GM12878 (cell line): ENCODE results near the gene EFCAB9. TPM values are rescaled to one million over a fixed set of nuclear protein-coding genes. Genes with fewer than 3 reads are reported as not detected.
A peak's percentile ranks its signal among the peaks of the same experiment; 100 is the strongest.

Source experiments
- ATF7 ChIP-seq: fragments of 450-650 bp; IDR thresholded peaks from 2 replicates; pipeline ENCODE4 v1.6.1; 2016; ENCODE audit warnings: low read depth, mild to moderate bottlenecking
- BHLHE40 ChIP-seq, 2 experiments: fragments of 450-650 bp in 1 of 2; IDR thresholded peaks; 2 replicates each; pipeline ENCODE4 v1.6.1; 2011 to 2017; ENCODE audit warnings: low read depth in 2 of 2, borderline replicate concordance in 1 of 2, improper control_type of control experiment in 1 of 2, low read length in 1 of 2, mild to moderate bottlenecking in 1 of 2
- CHD2 ChIP-seq: IDR thresholded peaks from 2 replicates; pipeline ENCODE4 v1.6.1; 2011; ENCODE audit warnings: low read depth, low read length, improper control_type of control experiment, borderline replicate concordance
- EED ChIP-seq: sonication (generic); IDR thresholded peaks from 2 replicates; pipeline ENCODE4 v1.6.1; 2016; ENCODE audit warnings: antibody characterized with exemption, low read depth
- GABPA ChIP-seq: IDR thresholded peaks from 2 replicates; pipeline ENCODE4 v1.6.1; 2014; ENCODE audit warnings: antibody characterized with exemption, low read depth, mild to moderate bottlenecking, inconsistent platforms
- HDGF ChIP-seq: fragments of 450-650 bp; IDR thresholded peaks from 2 replicates; pipeline ENCODE4 v1.6.1; 2016; ENCODE audit warnings: antibody characterized with exemption
- POLR2AphosphoS5 ChIP-seq: IDR thresholded peaks from 2 replicates; pipeline ENCODE4 v1.6.1; 2011; ENCODE audit warnings: mild to moderate bottlenecking, low read length, inconsistent platforms
- RELA ChIP-seq: fragments of 450-650 bp; IDR thresholded peaks from 2 replicates; pipeline ENCODE4 v1.8.0; 2014; ENCODE audit warnings: borderline replicate concordance; ENCODE audit not compliant: partially characterized antibody
- SMAD1 ChIP-seq: fragments of 450-650 bp; IDR thresholded peaks from 2 replicates; pipeline ENCODE4 v1.6.1; 2018; ENCODE audit warnings: mild to moderate bottlenecking, low read depth; ENCODE audit not compliant: partially characterized antibody
- SP1 ChIP-seq: IDR thresholded peaks from one replicate; pipeline ENCODE4 v1.6.1; 2011; ENCODE audit warnings: low read depth, low read length
- TBL1XR1 ChIP-seq: IDR thresholded peaks from 2 replicates; pipeline ENCODE4 v1.6.1; 2012; ENCODE audit warnings: low read depth, low read length, improper control_type of control experiment
- ZSCAN29 ChIP-seq: fragments of 450-650 bp; IDR thresholded peaks from 2 replicates; pipeline ENCODE4 v1.6.1; 2017; ENCODE audit warnings: mild to moderate bottlenecking, moderate library complexity
- polyA plus RNA-seq, 11 experiments: library from polyadenylated mRNA; depleted of rRNA in 4 of 11; unstranded in 6 of 11; stranded (reverse) in 5 of 11; fragments of >200 nt; fragmentation: Nextera tagmentation in 4 of 11; fragmentation: Illumina TruSeq in 1 of 11; extraction: Ambion mirVana in 4 of 11; extraction: Trizol in 1 of 11; gene quantifications; 1 replicate in 1 of 11; 2 replicates in 10 of 11; pipeline versions ENCODE4 v1.2.1 to v1.2.3, GENCODE V29; 2011 to 2016; ENCODE audit warnings: inconsistent platforms in 2 of 11, missing spikeins in 2 of 11, low read depth in 1 of 11
- total RNA-seq, 4 experiments: library from RNA; depleted of rRNA in 3 of 4; stranded (reverse); fragments of >200 nt in 3 of 4; fragmentation: Illumina TruSeq in 1 of 4; extraction: Trizol in 1 of 4; gene quantifications; 2 replicates each; pipeline versions ENCODE4 v1.2.1 to v1.2.3, GENCODE V29; 2013 to 2021
- TF ChIP-seq, protein P1 (sequence below): fragments of 150-350 bp; IDR thresholded peaks from 2 replicates; pipeline ENCODE4 v1.6.1; 2014; ENCODE audit warnings: mild to moderate bottlenecking, low read depth, low read length
- TF ChIP-seq, protein P2 (sequence below): fragments of 450-650 bp; IDR thresholded peaks from 2 replicates; pipeline ENCODE4 v1.6.1; 2017; ENCODE audit warnings: borderline replicate concordance
- TF ChIP-seq, protein P3 (sequence below): fragments of 450-650 bp; conservative IDR thresholded peaks from 2 replicates; pipeline ENCODE4 v1.6.1; 2017; ENCODE audit warnings: mild to moderate bottlenecking, moderate library complexity
- TF ChIP-seq, protein P4 (sequence below): fragments of 450-650 bp; IDR thresholded peaks from 2 replicates; pipeline ENCODE4 v1.6.1; 2016; ENCODE audit warnings: mild to moderate bottlenecking
- TF ChIP-seq, protein P5 (sequence below): IDR thresholded peaks from 2 replicates; pipeline ENCODE4 v1.6.1; 2011; ENCODE audit warnings: mild to moderate bottlenecking, low read depth, low read length, moderate library complexity; ENCODE audit not compliant: insufficient replicate concordance
- TF ChIP-seq, protein P6 (sequence below): IDR thresholded peaks from 2 replicates; pipeline ENCODE4 v1.6.1; 2012; ENCODE audit warnings: low read depth, low read length, improper control_type of control experiment

The EFCAB9 gene
- total and polyA plus RNA-seq, 10 of the 15 experiments (the other 5 are each of a cell fraction or from before 2014, with no cell fraction given): 0.73 TPM; not detected in 9

DNA sequence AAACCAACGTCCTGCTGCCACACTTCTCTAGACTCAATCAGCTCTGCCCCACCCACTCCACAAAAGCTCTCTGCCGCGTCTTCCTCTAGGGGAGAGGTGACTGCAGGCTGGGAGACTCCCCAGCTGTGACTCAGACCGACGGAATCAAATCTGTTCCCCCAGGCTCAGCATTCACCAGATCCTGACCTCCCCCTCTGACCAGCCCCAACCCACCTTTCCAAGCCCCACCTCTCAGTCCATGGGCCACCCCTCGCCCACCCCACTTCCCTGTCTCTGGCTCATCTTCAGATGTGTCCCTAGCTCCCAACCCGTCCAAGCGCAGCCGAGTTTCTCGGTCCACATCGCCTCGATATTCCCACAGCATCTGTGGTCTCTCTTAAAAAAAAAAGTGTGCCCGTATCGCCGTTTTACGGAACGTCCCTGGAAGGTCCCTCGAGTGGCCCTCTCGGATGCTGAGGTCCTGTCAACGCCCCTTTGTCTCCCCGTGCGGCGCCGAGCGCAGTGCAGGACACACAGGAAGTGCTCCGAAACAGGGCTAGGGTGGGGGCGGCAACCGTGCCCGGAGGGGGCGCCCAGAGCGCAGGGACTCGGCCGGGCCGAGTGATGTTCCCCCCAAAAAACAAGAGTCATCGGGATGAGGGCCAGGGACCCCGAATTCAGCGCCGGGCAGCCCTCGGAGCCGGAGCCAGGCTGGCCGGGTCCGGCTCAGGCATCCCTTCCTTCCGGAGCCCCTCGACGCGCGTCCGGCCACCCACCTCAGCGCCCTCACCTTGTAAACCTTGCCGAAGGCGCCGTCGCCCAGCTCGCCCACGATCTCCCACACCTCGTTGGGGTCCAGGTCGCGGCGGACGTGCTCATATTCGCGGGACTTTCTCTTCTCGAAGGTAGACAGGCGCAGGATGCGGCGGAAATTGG is 6.6 kb upstream of the EFCAB9 start (continued):
- TF ChIP-seq, protein P1, sequence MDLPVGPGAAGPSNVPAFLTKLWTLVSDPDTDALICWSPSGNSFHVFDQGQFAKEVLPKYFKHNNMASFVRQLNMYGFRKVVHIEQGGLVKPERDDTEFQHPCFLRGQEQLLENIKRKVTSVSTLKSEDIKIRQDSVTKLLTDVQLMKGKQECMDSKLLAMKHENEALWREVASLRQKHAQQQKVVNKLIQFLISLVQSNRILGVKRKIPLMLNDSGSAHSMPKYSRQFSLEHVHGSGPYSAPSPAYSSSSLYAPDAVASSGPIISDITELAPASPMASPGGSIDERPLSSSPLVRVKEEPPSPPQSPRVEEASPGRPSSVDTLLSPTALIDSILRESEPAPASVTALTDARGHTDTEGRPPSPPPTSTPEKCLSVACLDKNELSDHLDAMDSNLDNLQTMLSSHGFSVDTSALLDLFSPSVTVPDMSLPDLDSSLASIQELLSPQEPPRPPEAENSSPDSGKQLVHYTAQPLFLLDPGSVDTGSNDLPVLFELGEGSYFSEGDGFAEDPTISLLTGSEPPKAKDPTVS: no peak
- TF ChIP-seq EED: peak; percentile 47
- TF ChIP-seq, protein P2, sequence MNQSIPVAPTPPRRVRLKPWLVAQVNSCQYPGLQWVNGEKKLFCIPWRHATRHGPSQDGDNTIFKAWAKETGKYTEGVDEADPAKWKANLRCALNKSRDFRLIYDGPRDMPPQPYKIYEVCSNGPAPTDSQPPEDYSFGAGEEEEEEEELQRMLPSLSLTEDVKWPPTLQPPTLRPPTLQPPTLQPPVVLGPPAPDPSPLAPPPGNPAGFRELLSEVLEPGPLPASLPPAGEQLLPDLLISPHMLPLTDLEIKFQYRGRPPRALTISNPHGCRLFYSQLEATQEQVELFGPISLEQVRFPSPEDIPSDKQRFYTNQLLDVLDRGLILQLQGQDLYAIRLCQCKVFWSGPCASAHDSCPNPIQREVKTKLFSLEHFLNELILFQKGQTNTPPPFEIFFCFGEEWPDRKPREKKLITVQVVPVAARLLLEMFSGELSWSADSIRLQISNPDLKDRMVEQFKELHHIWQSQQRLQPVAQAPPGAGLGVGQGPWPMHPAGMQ: no peak
- peak; percentile 64; the same call in 1 of the 2 replicates for TF ChIP-seq HDGF
- peak; percentile 26 for TF ChIP-seq SMAD1
- 0 out of 2 replicates have a peak, but pooled peaks have one; percentile 14 for TF ChIP-seq ZSCAN29
- TF ChIP-seq GABPA: no peak
- no peak for TF ChIP-seq RELA
- TF ChIP-seq, protein P3, sequence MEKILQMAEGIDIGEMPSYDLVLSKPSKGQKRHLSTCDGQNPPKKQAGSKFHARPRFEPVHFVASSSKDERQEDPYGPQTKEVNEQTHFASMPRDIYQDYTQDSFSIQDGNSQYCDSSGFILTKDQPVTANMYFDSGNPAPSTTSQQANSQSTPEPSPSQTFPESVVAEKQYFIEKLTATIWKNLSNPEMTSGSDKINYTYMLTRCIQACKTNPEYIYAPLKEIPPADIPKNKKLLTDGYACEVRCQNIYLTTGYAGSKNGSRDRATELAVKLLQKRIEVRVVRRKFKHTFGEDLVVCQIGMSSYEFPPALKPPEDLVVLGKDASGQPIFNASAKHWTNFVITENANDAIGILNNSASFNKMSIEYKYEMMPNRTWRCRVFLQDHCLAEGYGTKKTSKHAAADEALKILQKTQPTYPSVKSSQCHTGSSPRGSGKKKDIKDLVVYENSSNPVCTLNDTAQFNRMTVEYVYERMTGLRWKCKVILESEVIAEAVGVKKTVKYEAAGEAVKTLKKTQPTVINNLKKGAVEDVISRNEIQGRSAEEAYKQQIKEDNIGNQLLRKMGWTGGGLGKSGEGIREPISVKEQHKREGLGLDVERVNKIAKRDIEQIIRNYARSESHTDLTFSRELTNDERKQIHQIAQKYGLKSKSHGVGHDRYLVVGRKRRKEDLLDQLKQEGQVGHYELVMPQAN: peak; percentile 64; the same call in 1 of the 2 replicates
- TF ChIP-seq TBL1XR1: no peak
- TF ChIP-seq CHD2: 0 out of 2 replicates have a peak, but pooled peaks have one; percentile 11
- peak; percentile 36 for TF ChIP-seq ATF7
- TF ChIP-seq, protein P4, sequence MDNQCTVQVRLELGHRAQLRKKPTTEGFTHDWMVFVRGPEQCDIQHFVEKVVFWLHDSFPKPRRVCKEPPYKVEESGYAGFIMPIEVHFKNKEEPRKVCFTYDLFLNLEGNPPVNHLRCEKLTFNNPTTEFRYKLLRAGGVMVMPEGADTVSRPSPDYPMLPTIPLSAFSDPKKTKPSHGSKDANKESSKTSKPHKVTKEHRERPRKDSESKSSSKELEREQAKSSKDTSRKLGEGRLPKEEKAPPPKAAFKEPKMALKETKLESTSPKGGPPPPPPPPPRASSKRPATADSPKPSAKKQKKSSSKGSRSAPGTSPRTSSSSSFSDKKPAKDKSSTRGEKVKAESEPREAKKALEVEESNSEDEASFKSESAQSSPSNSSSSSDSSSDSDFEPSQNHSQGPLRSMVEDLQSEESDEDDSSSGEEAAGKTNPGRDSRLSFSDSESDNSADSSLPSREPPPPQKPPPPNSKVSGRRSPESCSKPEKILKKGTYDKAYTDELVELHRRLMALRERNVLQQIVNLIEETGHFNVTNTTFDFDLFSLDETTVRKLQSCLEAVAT: peak; percentile 80
- peak; percentile 3 for TF ChIP-seq SP1
- TF ChIP-seq BHLHE40 (IDR thresholded peaks at IDR 0.05; ENCODE audit: borderline replicate concordance in 1 of 2, low read depth in 2 of 2, low read length in 1 of 2): peak in 1 of 2 experiments; percentile 62; a peak in 2 of 4 replicates
- TF ChIP-seq, protein P5, sequence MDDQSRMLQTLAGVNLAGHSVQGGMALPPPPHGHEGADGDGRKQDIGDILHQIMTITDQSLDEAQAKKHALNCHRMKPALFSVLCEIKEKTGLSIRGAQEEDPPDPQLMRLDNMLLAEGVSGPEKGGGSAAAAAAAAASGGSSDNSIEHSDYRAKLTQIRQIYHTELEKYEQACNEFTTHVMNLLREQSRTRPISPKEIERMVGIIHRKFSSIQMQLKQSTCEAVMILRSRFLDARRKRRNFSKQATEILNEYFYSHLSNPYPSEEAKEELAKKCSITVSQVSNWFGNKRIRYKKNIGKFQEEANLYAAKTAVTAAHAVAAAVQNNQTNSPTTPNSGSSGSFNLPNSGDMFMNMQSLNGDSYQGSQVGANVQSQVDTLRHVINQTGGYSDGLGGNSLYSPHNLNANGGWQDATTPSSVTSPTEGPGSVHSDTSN: no peak
- peak; percentile 60 for TF ChIP-seq POLR2AphosphoS5
- TF ChIP-seq, protein P6, sequence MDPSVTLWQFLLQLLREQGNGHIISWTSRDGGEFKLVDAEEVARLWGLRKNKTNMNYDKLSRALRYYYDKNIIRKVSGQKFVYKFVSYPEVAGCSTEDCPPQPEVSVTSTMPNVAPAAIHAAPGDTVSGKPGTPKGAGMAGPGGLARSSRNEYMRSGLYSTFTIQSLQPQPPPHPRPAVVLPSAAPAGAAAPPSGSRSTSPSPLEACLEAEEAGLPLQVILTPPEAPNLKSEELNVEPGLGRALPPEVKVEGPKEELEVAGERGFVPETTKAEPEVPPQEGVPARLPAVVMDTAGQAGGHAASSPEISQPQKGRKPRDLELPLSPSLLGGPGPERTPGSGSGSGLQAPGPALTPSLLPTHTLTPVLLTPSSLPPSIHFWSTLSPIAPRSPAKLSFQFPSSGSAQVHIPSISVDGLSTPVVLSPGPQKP: peak; percentile 30; the same call in 1 of the 2 replicates
